Urothelium cell line (cell line): ENCODE measurements around the gene NIN.

Experiments
- DNase-seq: peaks from one replicate; pipeline ENCODE4 v3.0.0; 2011; ENCODE audit warnings: low spot score, mixed read lengths
- FAIRE-seq: peaks from 2 replicates; lab custom pipeline; 2011; peaks lifted over from hg19 to GRCh38; lab: Jason Lieb, UNC

NIN gene

GRCh38 chr14:50830932-50831725, at the start of gene NIN:
TSS of gene NIN (minus strand) at chr14:50831162. CDS start at chr14:50822056, 9,106 bp downstream.
- DNase-seq (peak; percentile 98), FAIRE-seq (peak; percentile 55)

GRCh38 chr14:50875359-50876070, 44.6 kb upstream of the NIN start:
- FAIRE-seq (no peak), DNase-seq (peak; percentile 48)

- DNase-seq, result no peak
- no peak for FAIRE-seq
These were observed 43.8 kb upstream of the NIN start for GRCh38 chr14:50874757-50875156.

GRCh38 chr14:50871914-50872732, 41.2 kb upstream of the NIN start, which contains the start of gene ABHD12B:
TSS of gene ABHD12B (plus strand) at chr14:50872053. CDS start at chr14:50872175, 122 bp downstream.
- FAIRE-seq (no peak), DNase-seq (no peak)

- FAIRE-seq, result peak; percentile 82
- no peak for DNase-seq
These were observed 40.3 kb upstream of the NIN start for GRCh38 chr14:50871228-50871627.

GRCh38 chr14:50865391-50866076, 34.6 kb upstream of the NIN start:
- DNase-seq (no peak), FAIRE-seq (no peak)

GRCh38 chr14:50864946-50865345, 34.0 kb upstream of the NIN start:
- DNase-seq (no peak), FAIRE-seq (no peak)

GRCh38 chr14:50864237-50864636, 33.3 kb upstream of the NIN start:
- no peak for DNase-seq
- no peak for FAIRE-seq

GRCh38 chr14:50862036-50862570, 31.1 kb upstream of the NIN start:
- FAIRE-seq (peak; percentile 53), DNase-seq (no peak)

- FAIRE-seq (peak; percentile 73), DNase-seq (peak; percentile 92)
These were observed 29.6 kb upstream of the NIN start for GRCh38 chr14:50860478-50861086.

- peak; percentile 87 for FAIRE-seq
These were observed 28.3 kb upstream of the NIN start for GRCh38 chr14:50859296-50859624.

GRCh38 chr14:50856660-50857059, 25.7 kb upstream of the NIN start:
- no peak for DNase-seq
- FAIRE-seq, result peak; percentile 42

More at GRCh38 chr14:50859296-50859624, 28.3 kb upstream of the NIN start:
- no peak for DNase-seq

- DNase-seq (no peak), FAIRE-seq (no peak)
These were observed 24.6 kb upstream of the NIN start for GRCh38 chr14:50855558-50855957.

GRCh38 chr14:50854521-50854920, 23.6 kb upstream of the NIN start:
- no peak for FAIRE-seq
- DNase-seq, result no peak

- DNase-seq, result no peak
- FAIRE-seq, result peak; percentile 50
These were observed 22.9 kb upstream of the NIN start for GRCh38 chr14:50853891-50854290.

GRCh38 chr14:50846226-50846880, 15.4 kb upstream of the NIN start:
- FAIRE-seq (peak; percentile 92), DNase-seq (peak; percentile 87)

- DNase-seq, result no peak
- FAIRE-seq, result peak; percentile 83
These were observed 14.2 kb upstream of the NIN start for GRCh38 chr14:50845166-50845565.

- DNase-seq, result no peak
- peak; percentile 23 for FAIRE-seq
These were observed 13.4 kb upstream of the NIN start for GRCh38 chr14:50844391-50844790.

GRCh38 chr14:50839691-50840090, 8.7 kb upstream of the NIN start:
- FAIRE-seq (no peak), DNase-seq (no peak)
